ENCODE measurements around the gene LGMN. TPM values are rescaled to one million over a fixed set of nuclear protein-coding genes. Genes with fewer than 3 reads are reported as not detected.

The LGMN gene
- total RNA-seq, 1 experiment from 2014 or later: 37.2 TPM

DNA sequence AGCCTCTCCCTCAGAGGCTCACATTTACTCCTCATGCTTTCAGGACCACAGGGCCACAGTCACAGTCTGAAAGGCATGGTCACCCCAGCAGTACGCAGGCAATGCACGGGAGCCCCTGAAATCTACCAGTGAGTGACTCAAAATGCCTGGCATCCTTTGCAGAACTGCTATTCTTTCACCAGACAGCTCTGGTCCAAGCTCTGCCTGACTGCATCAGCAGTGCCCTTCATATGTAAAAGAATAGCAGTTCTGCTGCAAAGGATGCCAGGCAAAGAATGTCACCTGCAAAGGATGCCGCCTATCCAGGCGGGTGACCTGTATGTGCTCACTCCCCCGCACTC is 38.5 kb downstream of the LGMN start:
- ATAC-seq (no peak), DNase-seq (ENCODE audit: low read depth, low spot score) (no peak)
- no peaks in the 10 kb centered on the region for H3K4me1 ChIP-seq (ENCODE audit: control insufficient read depth, insufficient read depth, low read length)
- no peak overlapping the region for H3K4me3 ChIP-seq (ENCODE audit: low read depth in 2 of 2, low read length in 2 of 2)
- no peaks in the 10 kb centered on the region for H3K27me3 ChIP-seq (ENCODE audit: control insufficient read depth, insufficient read depth, low read length)
- intact Hi-C loops (cut with micrococcal nuclease; ENCODE audit: unreplicated experiment): no loop called here
- no peaks in the 10 kb centered on the region for H3K36me3 ChIP-seq (ENCODE audit: control insufficient read depth, insufficient read depth, low read length)
- no peak overlapping the region for H3K27ac ChIP-seq (ENCODE audit: low read length)
- TF ChIP-seq SIN3A (IDR thresholded peaks at IDR 0.05; ENCODE audit: borderline replicate concordance, insufficient read depth, low read depth, low read length) (no peak), TCF7L2 (IDR thresholded peaks at IDR 0.05; ENCODE audit: low read depth, low read length) (no peak), POLR2AphosphoS5 (IDR thresholded peaks at IDR 0.05; ENCODE audit: low read depth, low read length) (no peak)
- TF ChIP-seq, protein P1, sequence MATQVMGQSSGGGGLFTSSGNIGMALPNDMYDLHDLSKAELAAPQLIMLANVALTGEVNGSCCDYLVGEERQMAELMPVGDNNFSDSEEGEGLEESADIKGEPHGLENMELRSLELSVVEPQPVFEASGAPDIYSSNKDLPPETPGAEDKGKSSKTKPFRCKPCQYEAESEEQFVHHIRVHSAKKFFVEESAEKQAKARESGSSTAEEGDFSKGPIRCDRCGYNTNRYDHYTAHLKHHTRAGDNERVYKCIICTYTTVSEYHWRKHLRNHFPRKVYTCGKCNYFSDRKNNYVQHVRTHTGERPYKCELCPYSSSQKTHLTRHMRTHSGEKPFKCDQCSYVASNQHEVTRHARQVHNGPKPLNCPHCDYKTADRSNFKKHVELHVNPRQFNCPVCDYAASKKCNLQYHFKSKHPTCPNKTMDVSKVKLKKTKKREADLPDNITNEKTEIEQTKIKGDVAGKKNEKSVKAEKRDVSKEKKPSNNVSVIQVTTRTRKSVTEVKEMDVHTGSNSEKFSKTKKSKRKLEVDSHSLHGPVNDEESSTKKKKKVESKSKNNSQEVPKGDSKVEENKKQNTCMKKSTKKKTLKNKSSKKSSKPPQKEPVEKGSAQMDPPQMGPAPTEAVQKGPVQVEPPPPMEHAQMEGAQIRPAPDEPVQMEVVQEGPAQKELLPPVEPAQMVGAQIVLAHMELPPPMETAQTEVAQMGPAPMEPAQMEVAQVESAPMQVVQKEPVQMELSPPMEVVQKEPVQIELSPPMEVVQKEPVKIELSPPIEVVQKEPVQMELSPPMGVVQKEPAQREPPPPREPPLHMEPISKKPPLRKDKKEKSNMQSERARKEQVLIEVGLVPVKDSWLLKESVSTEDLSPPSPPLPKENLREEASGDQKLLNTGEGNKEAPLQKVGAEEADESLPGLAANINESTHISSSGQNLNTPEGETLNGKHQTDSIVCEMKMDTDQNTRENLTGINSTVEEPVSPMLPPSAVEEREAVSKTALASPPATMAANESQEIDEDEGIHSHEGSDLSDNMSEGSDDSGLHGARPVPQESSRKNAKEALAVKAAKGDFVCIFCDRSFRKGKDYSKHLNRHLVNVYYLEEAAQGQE (IDR thresholded peaks at IDR 0.05; ENCODE audit: insufficient read depth in 1 of 2, low read depth in 2 of 2, low read length in 1 of 2): no peak
- TF ChIP-seq, protein P2, sequence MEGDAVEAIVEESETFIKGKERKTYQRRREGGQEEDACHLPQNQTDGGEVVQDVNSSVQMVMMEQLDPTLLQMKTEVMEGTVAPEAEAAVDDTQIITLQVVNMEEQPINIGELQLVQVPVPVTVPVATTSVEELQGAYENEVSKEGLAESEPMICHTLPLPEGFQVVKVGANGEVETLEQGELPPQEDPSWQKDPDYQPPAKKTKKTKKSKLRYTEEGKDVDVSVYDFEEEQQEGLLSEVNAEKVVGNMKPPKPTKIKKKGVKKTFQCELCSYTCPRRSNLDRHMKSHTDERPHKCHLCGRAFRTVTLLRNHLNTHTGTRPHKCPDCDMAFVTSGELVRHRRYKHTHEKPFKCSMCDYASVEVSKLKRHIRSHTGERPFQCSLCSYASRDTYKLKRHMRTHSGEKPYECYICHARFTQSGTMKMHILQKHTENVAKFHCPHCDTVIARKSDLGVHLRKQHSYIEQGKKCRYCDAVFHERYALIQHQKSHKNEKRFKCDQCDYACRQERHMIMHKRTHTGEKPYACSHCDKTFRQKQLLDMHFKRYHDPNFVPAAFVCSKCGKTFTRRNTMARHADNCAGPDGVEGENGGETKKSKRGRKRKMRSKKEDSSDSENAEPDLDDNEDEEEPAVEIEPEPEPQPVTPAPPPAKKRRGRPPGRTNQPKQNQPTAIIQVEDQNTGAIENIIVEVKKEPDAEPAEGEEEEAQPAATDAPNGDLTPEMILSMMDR (IDR thresholded peaks at IDR 0.05): no peak
- no TSS peak for BruUV-seq (replicated peaks)
- ChIA-PET CTCF (no interaction called here), POLR2A (interaction anchor here (0.6 kb wide), 1 partner anchor 40 kb away, joined by 3 read pairs; no protein-coding TSS in a partner anchor)
- in situ Hi-C loops (cut with HindIII; ENCODE audit: low pct_unique_long_range_greater_than_20kb, low sequenced_read_pairs): no loop called here
- H3K9me3 ChIP-seq (ENCODE audit: control insufficient read depth, insufficient read depth, low read depth, low read length): no peaks in the 10 kb centered on the region

DNA sequence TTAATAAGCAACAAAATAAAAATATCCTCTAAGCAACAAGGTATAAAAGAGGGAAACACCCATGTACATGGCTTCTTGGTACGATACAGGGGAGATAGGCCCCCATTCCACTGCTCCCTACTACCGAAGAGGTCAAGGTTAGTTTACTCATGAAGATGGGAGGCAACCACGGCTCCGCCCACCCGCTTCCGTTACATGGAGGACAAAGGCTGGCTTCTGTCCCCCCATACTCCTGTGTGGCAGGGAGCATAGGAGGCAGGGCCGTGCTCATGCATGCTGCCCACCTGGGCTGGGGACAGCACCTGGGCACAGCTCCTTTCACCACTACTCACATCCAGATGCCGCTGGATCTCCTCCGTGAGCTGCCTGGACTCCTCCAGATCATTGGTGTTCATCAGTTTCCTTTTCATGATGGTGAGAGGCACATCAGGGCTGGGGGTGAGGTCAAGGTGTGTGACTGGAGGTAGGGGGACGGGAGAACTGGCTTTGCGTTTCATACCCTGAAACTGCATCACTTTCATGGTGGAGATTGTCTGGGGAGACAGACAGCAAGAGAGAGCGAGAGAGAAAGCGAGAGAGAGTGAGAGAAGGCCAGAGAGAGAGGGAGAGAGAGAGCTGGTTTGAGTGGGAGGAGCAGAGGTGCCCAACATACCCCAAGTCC is 39.0 kb downstream of the LGMN start:
- ATAC-seq (no peak), DNase-seq (ENCODE audit: low read depth, low spot score) (no peak)
- TF ChIP-seq TCF7L2 (IDR thresholded peaks at IDR 0.05; ENCODE audit: low read depth, low read length) (no peak), POLR2AphosphoS5 (IDR thresholded peaks at IDR 0.05; ENCODE audit: low read depth, low read length) (no peak), SIN3A (IDR thresholded peaks at IDR 0.05; ENCODE audit: borderline replicate concordance, insufficient read depth, low read depth, low read length) (no peak)
- TF ChIP-seq, protein P2 (IDR thresholded peaks at IDR 0.05): no peak
- TF ChIP-seq, protein P1 (IDR thresholded peaks at IDR 0.05; ENCODE audit: insufficient read depth in 1 of 2, low read depth in 2 of 2, low read length in 1 of 2): no peak
- Histone ChIP-seq H3K36me3 (ENCODE audit: control insufficient read depth, insufficient read depth, low read length) (no peaks in the 10 kb centered on the region), H3K4me3 (ENCODE audit: low read depth in 2 of 2, low read length in 2 of 2) (no peak overlapping the region), H3K9me3 (ENCODE audit: control insufficient read depth, insufficient read depth, low read depth, low read length) (no peaks in the 10 kb centered on the region), H3K27me3 (ENCODE audit: control insufficient read depth, insufficient read depth, low read length) (no peaks in the 10 kb centered on the region), H3K4me1 (ENCODE audit: control insufficient read depth, insufficient read depth, low read length) (no peaks in the 10 kb centered on the region), H3K27ac (ENCODE audit: low read length) (no peak overlapping the region)
- no TSS peak for BruUV-seq (replicated peaks)
- in situ Hi-C loops (cut with HindIII; ENCODE audit: low pct_unique_long_range_greater_than_20kb, low sequenced_read_pairs): no loop called here
- ChIA-PET POLR2A (interaction anchor here (0.6 kb wide), 1 partner anchor 41 kb away, joined by 3 read pairs; no protein-coding TSS in a partner anchor), CTCF (interaction anchor here (0.6 kb wide), 1 partner anchor 20 kb away, joined by 3 read pairs; no protein-coding TSS in a partner anchor)
- intact Hi-C loops (cut with micrococcal nuclease; ENCODE audit: unreplicated experiment): no loop called here

Data from Panc1 (cell line).